WTC11 (cell line): ENCODE measurements around the gene NAPB.

Source experiments
- ATF1 ChIP-seq: sonication (generic); formaldehyde crosslinking; IDR thresholded peaks from 2 replicates; pipeline ENCODE4 v1.8.1; 2023; ENCODE audit warnings: mild to moderate bottlenecking, moderate library complexity, missing genetic modification reagents
- CREB1 ChIP-seq: sonication (generic); formaldehyde crosslinking; IDR thresholded peaks from 2 replicates; pipeline ENCODE4 v1.8.0; 2023; ENCODE audit warnings: mild to moderate bottlenecking, missing genetic modification reagents
- CTCF ChIP-seq: fragments of 200-600 bp; IDR thresholded peaks from 2 replicates; pipeline ENCODE4 v1.8.0; 2022; ENCODE audit warnings: antibody characterized with exemption
- ETV6 ChIP-seq: sonication (generic); formaldehyde crosslinking; IDR thresholded peaks from 2 replicates; pipeline ENCODE4 v1.8.1; 2022; ENCODE audit warnings: mild to moderate bottlenecking, missing genetic modification reagents
- JUN ChIP-seq: sonication (generic); formaldehyde crosslinking; IDR thresholded peaks from 2 replicates; pipeline ENCODE4 v1.8.0; 2023; ENCODE audit warnings: mild to moderate bottlenecking, missing genetic modification reagents
- MAX ChIP-seq: sonication (generic); formaldehyde crosslinking; IDR thresholded peaks from 2 replicates; pipeline ENCODE4 v1.8.0; 2022; ENCODE audit warnings: mild to moderate bottlenecking, missing genetic modification reagents
- RORB ChIP-seq: fragments of 250-450 bp; sonication (Bioruptor Pico); IDR thresholded peaks from 2 replicates; pipeline ENCODE4 v1.9.0; 2021; ENCODE audit warnings: mild to moderate bottlenecking
- SMAD3 ChIP-seq: sonication (generic); formaldehyde crosslinking; IDR thresholded peaks from 2 replicates; pipeline ENCODE4 v1.8.0; 2022; ENCODE audit warnings: missing genetic modification reagents, mild to moderate bottlenecking, borderline replicate concordance
- SP1 ChIP-seq: sonication (generic); formaldehyde crosslinking; conservative IDR thresholded peaks from 2 replicates; pipeline ENCODE4 v1.8.1; 2022; ENCODE audit warnings: missing genetic modification reagents
- TP53 ChIP-seq: sonication (generic); formaldehyde crosslinking; IDR thresholded peaks from 2 replicates; pipeline ENCODE4 v1.8.1; 2023; ENCODE audit warnings: mild to moderate bottlenecking, missing genetic modification reagents
- ZNF121 ChIP-seq: sonication (generic); formaldehyde crosslinking; IDR thresholded peaks from 2 replicates; pipeline ENCODE4 v1.8.0; 2023; ENCODE audit warnings: missing genetic modification reagents
- ZNF232 ChIP-seq: sonication (generic); formaldehyde crosslinking; IDR thresholded peaks from 2 replicates; pipeline ENCODE4 v1.8.0; 2022; ENCODE audit warnings: mild to moderate bottlenecking, missing genetic modification reagents
- ZNF671 ChIP-seq: fragments of 250-450 bp; sonication (Bioruptor Pico); IDR thresholded peaks from 2 replicates; pipeline ENCODE4 v1.8.0; 2021; ENCODE audit warnings: mild to moderate bottlenecking

- peak; percentile 60; the same call in 1 of the 2 replicates for TF ChIP-seq CTCF
- no peak for TF ChIP-seq CREB1 (CRISPR knock-in tag)
- no peak for TF ChIP-seq ZNF121 (CRISPR knock-in tag)
- TF ChIP-seq MAX: no peak
- TF ChIP-seq TP53 (CRISPR knock-in tag): no peak
- no peak for TF ChIP-seq SMAD3 (CRISPR knock-in tag)
- TF ChIP-seq ZNF232 (CRISPR knock-in tag): no peak
- no peak for TF ChIP-seq ETV6 (CRISPR knock-in tag)
- no peak for TF ChIP-seq JUN
- no peak for TF ChIP-seq ZNF671
- TF ChIP-seq ATF1: no peak
- TF ChIP-seq SP1: no peak
- no peak for TF ChIP-seq RORB (CRISPR knock-in tag)
Measured at GRCh38 chr20:23446505-23446904, 25.2 kb upstream of the NAPB start.
